HUES64 (cell line): Measurements from ENCODE around the gene GP5.

Source experiments
- H3K27ac ChIP-seq: 2 replicates; pipeline ENCODE4 v1.7.0; 2013; ENCODE audit warnings: low read depth, low read length, inconsistent platforms
- H3K27me3 ChIP-seq: 2 replicates; pipeline ENCODE4 v1.6.1; 2013; ENCODE audit warnings: mild to moderate bottlenecking, low read length; ENCODE audit not compliant: insufficient read depth
- H3K36me3 ChIP-seq: 2 replicates; pipeline ENCODE4 v1.6.1; 2013; ENCODE audit warnings: mild to moderate bottlenecking, low read length; ENCODE audit not compliant: insufficient read depth
- H3K4me1 ChIP-seq: 2 replicates; pipeline ENCODE4 v1.6.1; 2013; ENCODE audit warnings: mild to moderate bottlenecking, low read length, moderate library complexity; ENCODE audit not compliant: insufficient read depth
- H3K4me3 ChIP-seq: 2 replicates; pipeline ENCODE4 v1.5.1; 2013; ENCODE audit warnings: mild to moderate bottlenecking, low read length, moderate library complexity
- H3K9ac ChIP-seq: 2 replicates; pipeline ENCODE4 v1.6.1; 2013; ENCODE audit warnings: mild to moderate bottlenecking, low read depth, low read length
- H3K9me3 ChIP-seq: 2 replicates; pipeline ENCODE4 v1.6.1; 2013; ENCODE audit warnings: low read depth, low read length; ENCODE audit not compliant: insufficient read depth
- WGBS: fragments of 150-250, 120-280 bp; methylation state at CpG from one replicate; pipeline ENCODE4 v1.1.7; 2013; ENCODE audit warnings: missing lambda C conversion rate; 5-methylcytosine and 5-hydroxymethylcytosine counted together

The GP5 gene

DNA sequence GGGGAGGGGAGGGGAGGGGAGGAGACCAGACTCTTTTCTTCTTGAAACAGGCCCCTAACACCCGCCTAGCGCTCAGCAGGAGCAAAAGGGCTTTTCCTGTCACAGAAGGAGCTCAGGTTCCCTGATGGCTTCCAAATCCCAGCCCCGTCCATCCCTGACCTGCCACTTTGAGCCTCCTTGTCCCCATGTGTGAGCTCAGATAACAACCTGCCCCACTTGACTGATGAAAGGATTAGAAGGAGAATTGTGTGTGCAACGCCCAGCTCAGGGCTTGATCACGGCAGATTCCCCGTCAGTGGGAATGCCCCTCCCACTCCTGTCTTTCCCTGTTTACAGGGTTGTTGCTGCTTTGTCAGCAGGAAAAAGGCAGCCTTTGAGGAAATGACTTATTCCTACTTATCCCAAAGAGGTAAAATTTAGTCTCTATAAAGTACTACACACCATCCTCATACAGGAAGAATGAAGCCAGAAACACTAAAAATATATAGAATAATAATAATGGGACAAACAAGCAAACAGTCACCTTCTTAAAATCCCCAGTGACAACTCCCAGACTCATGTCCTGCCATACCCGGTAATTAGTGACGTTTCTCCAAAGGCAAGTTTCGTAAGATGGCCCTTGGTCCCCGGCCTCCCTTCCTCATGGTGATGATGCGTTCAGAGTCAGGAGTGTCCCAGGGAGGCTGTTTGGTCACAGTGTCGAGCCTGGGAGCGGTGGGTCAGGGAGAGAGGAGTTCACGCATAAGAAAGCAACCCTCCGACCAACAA lies 23.4 kb downstream of the GP5 start:
- WGBS = 38% methylated on average over 15 of the region's 15 CpGs
- Histone ChIP-seq H3K4me1 (peaks cover 9% of the 10 kb centered on the region), H3K9ac (no peak overlapping the region), H3K4me3 (0 out of 2 replicates have a peak overlapping the region, but pooled peaks have one; percentile 11), H3K27me3 (no peaks in the 10 kb centered on the region), H3K36me3 (no peaks in the 10 kb centered on the region), H3K27ac (no peak overlapping the region), H3K9me3 (no peaks in the 10 kb centered on the region)

DNA sequence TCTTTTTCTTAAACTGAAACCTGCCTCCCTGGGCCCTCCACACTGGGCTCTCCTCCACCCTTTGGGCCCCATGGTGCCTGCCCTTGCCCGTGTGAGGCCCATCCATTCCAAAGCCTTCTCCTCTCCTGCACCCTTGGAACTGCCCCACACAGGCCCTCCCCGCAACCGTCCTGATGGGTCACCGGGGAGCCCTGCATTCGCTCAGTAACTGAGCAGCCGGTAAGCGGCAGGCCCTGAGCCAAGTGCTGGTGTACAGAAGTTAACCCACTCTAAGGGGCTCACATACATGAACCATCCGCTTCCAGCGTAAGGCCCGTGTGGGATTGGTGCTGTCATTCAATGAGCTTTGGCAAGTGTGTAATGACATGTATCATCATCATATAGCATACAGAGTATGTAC lies 24.1 kb downstream of the GP5 start:
- no peak overlapping the region for H3K9ac ChIP-seq
- 78% methylated on average over 10 of the region's 10 CpGs for WGBS
- no peaks in the 10 kb centered on the region for H3K36me3 ChIP-seq
- H3K4me1 ChIP-seq = peaks cover 16% of the 10 kb centered on the region
- H3K27me3 ChIP-seq = peaks cover under 1% of the 10 kb centered on the region; the same call in 1 of the 2 replicates
- H3K27ac ChIP-seq = no peak overlapping the region
- H3K9me3 ChIP-seq = no peaks in the 10 kb centered on the region
- H3K4me3 ChIP-seq = no peak overlapping the region

GRCh38 chr3:194373899-194374298 lies 25.2 kb downstream of the GP5 start:
- H3K27me3 ChIP-seq = peaks cover 11% of the 10 kb centered on the region
- no peak overlapping the region for H3K4me3 ChIP-seq
- peaks cover 23% of the 10 kb centered on the region for H3K4me1 ChIP-seq
- no peak overlapping the region for H3K27ac ChIP-seq
- no peaks in the 10 kb centered on the region for H3K36me3 ChIP-seq
- H3K9me3 ChIP-seq = no peaks in the 10 kb centered on the region
- no peak overlapping the region for H3K9ac ChIP-seq
- WGBS = 72% methylated on average over 8 of the region's 8 CpGs

- no peak overlapping the region for H3K9ac ChIP-seq
- peaks cover 19% of the 10 kb centered on the region for H3K27me3 ChIP-seq
- no peak overlapping the region for H3K27ac ChIP-seq
- H3K36me3 ChIP-seq = no peaks in the 10 kb centered on the region
- no peak overlapping the region for H3K4me3 ChIP-seq
- WGBS = 92% methylated on average over 14 of the region's 14 CpGs
- peaks cover 26% of the 10 kb centered on the region for H3K4me1 ChIP-seq
- H3K9me3 ChIP-seq = no peaks in the 10 kb centered on the region
Measured at GRCh38 chr3:194373028-194373427, 26.0 kb downstream of the GP5 start.

- Histone ChIP-seq H3K9ac (no peak overlapping the region), H3K9me3 (no peaks in the 10 kb centered on the region), H3K27ac (no peak overlapping the region), H3K36me3 (no peaks in the 10 kb centered on the region), H3K4me1 (peaks cover 26% of the 10 kb centered on the region), H3K27me3 (peaks cover 24% of the 10 kb centered on the region), H3K4me3 (no peak overlapping the region)
- WGBS = 78% methylated on average over 10 of the region's 10 CpGs
Measured at GRCh38 chr3:194370753-194371152, 28.3 kb downstream of the GP5 start.

DNA sequence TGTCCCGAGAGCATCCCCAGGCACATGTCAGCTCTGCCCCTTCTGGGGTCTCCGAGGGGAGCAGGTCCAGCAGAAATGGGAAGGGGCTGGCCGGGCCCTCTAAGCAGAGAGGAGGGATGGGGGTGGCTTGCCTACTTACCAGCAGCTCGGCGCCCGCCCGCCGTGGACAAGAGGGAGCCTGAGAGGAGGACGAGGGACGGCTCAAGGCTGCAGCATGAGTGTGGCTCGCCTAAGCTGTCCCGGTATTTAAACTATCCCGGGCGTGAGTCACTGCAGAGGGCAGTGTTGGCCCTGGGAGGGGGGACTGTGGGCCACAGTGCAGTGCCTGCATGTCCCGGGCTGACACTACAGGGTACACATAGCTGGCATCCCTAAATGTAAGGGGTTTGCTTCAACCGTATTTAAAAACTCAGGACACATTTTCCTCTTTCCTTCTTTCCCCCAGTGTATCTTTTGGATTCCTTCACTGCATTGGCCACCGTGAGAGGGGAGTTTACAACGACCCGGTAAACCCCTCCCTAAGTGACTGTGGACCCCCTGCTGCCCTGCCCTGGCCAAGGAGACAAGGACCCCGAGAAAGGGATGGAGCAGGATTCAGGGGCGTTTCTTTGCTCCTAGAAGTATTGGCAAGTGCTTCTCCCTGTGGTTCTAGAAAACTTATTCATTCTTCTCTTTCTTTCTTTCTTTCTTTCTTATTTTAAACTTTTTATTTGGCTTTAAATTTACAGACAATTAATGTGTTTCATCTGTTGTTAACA lies 29.4 kb downstream of the GP5 start, which contains the start of gene LRRC15:
Gene LRRC15, minus strand, starts transcription at position 222 of the 758 bp plus-strand sequence. CDS start 8,700 bp downstream, outside the sequence.
- Histone ChIP-seq H3K9ac (no peak within 1 kb of the TSS), H3K4me3 (peak within 1 kb of the TSS; percentile 31), H3K36me3 (no peaks in the 10 kb centered on the region), H3K9me3 (no peaks in the 10 kb centered on the region), H3K27ac (no peak within 1 kb of the TSS; the same call in 1 of the 2 replicates), H3K27me3 (peaks cover 24% of the 10 kb centered on the region), H3K4me1 (peaks cover 22% of the 10 kb centered on the region; the same call in 1 of the 2 replicates)
- 21% methylated on average over 21 of the region's 21 CpGs for WGBS

- no peak overlapping the region for H3K27ac ChIP-seq
- no peaks in the 10 kb centered on the region for H3K9me3 ChIP-seq
- peaks cover 24% of the 10 kb centered on the region for H3K27me3 ChIP-seq
- H3K36me3 ChIP-seq = no peaks in the 10 kb centered on the region
- no peak overlapping the region for H3K9ac ChIP-seq
- 87% methylated on average over 6 of the region's 6 CpGs for WGBS
- H3K4me1 ChIP-seq = peaks cover 22% of the 10 kb centered on the region; the same call in 1 of the 2 replicates
- no peak overlapping the region for H3K4me3 ChIP-seq
Measured at GRCh38 chr3:194368918-194369317, 30.1 kb downstream of the GP5 start.

DNA sequence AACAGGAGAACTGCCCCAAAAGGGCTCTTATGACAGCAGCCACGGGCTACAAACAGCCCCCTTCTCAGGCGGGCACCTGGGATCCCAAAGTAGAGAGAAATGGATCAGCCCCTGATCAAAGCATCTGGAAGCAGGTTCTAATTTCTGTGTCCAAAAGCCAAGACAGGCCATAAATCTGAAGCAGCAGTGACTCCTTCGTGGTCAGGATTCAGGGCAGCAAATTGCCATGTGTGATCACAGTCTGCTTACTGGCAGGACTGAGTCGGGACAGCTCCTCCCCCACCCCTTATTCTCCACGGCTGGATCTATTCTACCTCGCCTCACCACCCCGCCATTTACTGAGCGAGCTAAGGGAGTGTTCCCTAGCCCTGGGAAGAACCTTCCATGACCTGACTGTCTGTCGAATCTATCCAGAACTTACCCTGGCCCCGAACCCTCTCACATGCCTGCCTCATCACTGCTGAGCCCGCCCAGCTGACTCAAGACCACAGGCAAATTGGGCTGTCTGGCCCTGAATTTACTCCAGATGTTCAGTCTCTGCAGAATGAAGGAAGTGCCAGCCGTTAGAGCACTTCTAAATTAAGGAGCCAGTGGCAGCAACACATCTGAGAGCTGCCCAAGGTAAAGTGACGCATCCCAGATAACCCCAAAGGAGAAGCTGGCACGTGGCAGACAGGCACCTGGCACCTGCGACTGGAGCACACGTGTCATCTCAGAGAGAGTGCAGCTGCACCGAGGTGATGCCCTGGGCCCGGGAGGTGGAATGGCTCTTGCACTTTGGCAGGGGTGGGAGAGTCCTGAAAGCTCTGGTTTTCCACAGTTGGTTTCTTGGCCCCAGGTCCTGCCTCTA lies 30.8 kb downstream of the GP5 start:
- Histone ChIP-seq H3K4me3 (no peak overlapping the region), H3K36me3 (no peaks in the 10 kb centered on the region), H3K27me3 (peaks cover 24% of the 10 kb centered on the region), H3K27ac (no peak overlapping the region), H3K9ac (no peak overlapping the region), H3K9me3 (no peaks in the 10 kb centered on the region), H3K4me1 (peaks cover 22% of the 10 kb centered on the region; the same call in 1 of the 2 replicates)
- 68% methylated on average over 18 of the region's 18 CpGs for WGBS

GRCh38 chr3:194365978-194366490 lies 33.0 kb downstream of the GP5 start:
- H3K36me3 ChIP-seq = no peaks in the 10 kb centered on the region
- H3K4me1 ChIP-seq = peaks cover 22% of the 10 kb centered on the region; the same call in 1 of the 2 replicates
- peaks cover 24% of the 10 kb centered on the region for H3K27me3 ChIP-seq
- H3K27ac ChIP-seq = no peak overlapping the region
- H3K9ac ChIP-seq = no peak overlapping the region
- 92% methylated on average over 12 of the region's 12 CpGs for WGBS
- H3K4me3 ChIP-seq = no peak overlapping the region
- H3K9me3 ChIP-seq = no peaks in the 10 kb centered on the region

GRCh38 chr3:194365526-194365925 lies 33.5 kb downstream of the GP5 start:
- H3K27me3 ChIP-seq = peaks cover 24% of the 10 kb centered on the region
- H3K27ac ChIP-seq = no peak overlapping the region
- H3K4me3 ChIP-seq = no peak overlapping the region
- 92% methylated on average over 5 of the region's 6 CpGs for WGBS
- no peaks in the 10 kb centered on the region for H3K9me3 ChIP-seq
- no peak overlapping the region for H3K9ac ChIP-seq
- peaks cover 20% of the 10 kb centered on the region; the same call in 1 of the 2 replicates for H3K4me1 ChIP-seq
- no peaks in the 10 kb centered on the region for H3K36me3 ChIP-seq
